ENCODE measurements around the gene CCDC51.
"Not testable (repeated sequence)": the region's sequence is repeated elsewhere in the genome, so short reads cannot be mapped to it uniquely, and the experiment has no call there.

The CCDC51 gene, protein sequence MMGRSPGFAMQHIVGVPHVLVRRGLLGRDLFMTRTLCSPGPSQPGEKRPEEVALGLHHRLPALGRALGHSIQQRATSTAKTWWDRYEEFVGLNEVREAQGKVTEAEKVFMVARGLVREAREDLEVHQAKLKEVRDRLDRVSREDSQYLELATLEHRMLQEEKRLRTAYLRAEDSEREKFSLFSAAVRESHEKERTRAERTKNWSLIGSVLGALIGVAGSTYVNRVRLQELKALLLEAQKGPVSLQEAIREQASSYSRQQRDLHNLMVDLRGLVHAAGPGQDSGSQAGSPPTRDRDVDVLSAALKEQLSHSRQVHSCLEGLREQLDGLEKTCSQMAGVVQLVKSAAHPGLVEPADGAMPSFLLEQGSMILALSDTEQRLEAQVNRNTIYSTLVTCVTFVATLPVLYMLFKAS

DNA sequence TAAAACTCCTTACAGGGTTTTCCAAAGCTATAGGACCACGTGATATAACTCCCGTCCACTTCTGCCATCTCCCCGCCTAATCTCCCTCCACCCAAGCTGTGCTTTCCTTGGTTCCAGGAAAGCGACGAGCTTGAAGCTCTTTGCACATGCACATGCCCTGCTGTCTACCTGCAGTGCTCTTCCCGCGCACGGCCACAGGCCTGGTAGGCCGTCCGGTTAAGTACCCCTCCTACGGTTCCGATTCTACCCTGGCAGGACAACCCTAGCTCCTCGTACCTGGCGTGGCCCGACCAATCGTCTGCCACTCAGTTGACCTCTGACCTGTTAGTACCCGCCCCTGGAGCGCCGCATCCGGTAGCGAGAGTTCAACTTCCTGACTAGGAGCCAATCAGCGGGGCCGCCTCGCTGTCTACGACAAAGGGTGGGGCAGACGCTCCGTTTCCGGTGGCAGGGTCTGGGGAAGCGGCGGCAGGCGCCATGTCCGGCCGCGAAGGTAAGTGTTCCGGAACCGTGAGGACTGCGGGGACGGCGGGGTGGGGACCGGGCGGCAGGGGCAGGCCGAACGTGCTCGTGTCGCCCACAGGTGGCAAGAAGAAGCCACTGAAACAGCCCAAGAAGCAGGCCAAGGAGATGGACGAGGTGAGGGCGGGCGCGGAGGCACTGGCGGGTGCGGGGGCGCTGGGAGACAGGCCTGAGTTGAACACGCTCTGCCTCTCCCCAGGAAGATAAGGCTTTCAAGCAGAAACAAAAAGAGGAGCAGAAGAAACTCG lies at the start of gene CCDC51, which contains the start of gene TMA7:
Gene CCDC51, minus strand, starts transcription at position 300 of the 770 bp plus-strand sequence. CDS start 4,991 bp downstream, outside the sequence.
Gene TMA7, plus strand, starts transcription at position 438 of the 770 bp plus-strand sequence. Its CDS starts 40 bp downstream, at position 478.
- in situ Hi-C loops (cut with MboI; ENCODE audit: low sequenced_read_pairs) = no loop called here

DNA sequence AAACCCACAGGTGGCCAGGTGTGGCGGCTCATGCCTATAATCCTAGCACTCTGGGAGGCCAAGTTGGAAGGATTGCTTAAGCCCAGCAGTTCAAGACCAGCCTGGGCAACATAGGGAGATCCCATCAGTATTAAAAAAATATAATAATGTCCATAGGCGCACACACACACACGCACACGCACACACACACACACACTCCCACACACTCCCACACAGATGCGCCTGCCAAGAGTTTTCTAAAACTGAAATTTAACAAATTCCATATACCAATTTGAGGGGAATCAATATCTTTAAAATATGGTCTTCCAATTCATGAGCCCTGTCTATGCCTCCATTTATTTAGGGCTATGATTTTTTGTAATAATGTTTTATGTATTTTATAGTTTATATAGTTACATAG lies 47.0 kb upstream of the CCDC51 start:
- in situ Hi-C loops (cut with MboI; ENCODE audit: low sequenced_read_pairs) = no loop called here

DNA sequence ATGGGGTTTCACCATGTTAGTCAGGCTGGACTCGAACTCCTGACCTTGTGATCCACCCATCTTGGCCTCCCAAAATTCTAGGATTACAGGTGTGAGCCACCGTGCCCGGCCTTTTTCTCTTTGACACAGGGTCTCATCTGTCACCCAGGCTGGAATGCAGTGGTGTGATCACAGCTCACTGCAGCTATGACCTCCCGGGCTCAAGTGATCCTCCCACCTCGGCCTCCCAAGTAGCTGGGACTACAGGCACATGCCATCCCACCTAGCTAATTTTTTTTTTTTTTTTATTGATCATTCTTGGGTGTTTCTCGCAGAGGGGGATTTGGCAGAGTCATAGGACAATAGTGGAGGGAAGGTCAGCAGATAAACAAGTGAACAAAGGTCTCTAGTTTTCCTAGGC lies 42.9 kb upstream of the CCDC51 start:
- in situ Hi-C loops (cut with MboI; ENCODE audit: low sequenced_read_pairs) = not testable (repeated sequence)

DNA sequence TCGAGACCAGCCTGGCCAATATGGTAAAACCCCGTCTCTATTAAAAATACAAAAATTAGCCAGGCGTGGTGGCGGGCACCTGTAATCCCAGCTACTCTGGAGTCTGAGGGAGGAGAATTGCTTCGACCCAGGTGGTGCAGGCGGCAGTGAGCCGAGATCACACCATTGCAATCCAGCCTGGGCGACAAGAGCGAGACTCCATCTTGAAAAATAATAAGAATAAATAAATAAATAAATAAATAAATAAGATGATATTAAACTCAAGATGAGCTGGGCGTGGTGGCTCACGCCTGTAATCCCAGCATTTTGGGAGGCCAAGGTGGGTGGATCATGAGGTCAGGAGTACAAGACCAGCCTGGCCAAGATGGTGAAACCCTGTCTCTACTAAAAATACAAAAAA lies 41.0 kb upstream of the CCDC51 start:
- in situ Hi-C loops (cut with MboI; ENCODE audit: low sequenced_read_pairs) = not testable (repeated sequence)

DNA sequence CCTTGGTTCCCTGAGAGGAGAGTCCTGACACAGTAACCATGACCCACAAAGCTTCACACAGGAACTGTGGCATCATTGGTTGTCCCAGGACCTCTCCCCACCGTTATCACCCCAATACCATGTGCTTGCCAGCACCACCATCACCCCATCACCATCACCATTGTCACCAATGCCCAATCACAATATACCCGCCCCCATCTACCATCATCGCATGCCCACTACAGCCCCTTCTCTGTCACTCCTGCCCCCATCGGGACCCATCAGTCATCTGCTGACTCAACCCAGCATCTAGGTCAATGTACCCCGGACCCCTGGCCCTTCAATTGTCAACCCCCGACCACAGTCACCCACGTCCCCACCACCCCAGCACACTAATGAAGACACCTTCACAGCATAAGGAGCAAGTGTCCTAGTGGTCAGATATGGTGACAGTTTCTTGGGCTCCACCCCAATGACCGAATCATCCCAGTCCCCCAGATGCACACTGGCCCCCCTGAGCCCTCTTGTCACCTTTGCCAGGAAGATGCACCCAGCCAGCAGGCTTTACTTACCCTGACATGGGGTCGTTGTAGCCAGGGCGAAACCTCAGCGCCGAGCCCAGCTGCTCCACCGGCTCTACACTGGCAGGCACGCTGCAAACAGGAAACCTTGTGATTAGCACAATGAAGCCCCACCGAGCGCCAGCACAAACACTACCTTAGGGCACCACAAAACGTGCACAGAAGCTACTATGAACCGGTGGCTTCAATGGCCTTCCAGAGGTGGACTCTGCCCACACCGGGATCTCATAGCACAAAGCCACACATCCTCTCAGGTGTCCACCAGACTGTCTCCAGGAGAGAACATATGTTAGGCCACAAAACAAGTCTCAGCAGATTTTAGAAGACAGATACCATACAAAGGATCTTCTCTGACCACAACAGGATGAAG lies 39.0 kb upstream of the CCDC51 start:
- in situ Hi-C loops (cut with MboI; ENCODE audit: low sequenced_read_pairs) = no loop called here

DNA sequence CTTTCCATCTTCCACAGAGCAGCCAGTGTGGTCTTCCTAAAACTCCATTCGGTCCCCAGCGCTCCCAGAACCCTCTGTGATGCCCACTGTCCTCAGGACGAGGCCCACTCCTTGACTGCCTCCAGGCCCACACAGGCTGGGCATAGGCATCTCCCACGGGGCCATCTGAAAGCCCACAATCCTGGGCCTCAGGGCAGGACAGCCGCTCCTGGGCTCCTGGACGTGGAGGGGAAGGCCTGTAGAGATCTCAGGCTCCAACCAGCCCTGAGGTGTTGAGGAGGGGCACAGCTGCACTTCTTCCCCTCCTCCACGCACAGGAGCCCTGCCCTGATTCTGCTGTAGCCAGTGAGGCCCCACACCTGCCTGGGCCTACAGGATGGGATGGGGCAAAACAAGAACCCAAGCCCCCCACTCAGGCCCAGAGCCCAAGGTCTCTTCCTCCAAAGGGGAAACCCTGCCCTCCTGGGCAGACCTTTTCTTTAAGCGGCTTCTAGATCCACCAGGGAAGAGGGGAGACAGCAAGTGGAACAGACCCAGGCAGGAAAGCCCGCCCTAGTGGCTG lies 38.1 kb upstream of the CCDC51 start:
- in situ Hi-C loops (cut with MboI; ENCODE audit: low sequenced_read_pairs) = no loop called here

DNA sequence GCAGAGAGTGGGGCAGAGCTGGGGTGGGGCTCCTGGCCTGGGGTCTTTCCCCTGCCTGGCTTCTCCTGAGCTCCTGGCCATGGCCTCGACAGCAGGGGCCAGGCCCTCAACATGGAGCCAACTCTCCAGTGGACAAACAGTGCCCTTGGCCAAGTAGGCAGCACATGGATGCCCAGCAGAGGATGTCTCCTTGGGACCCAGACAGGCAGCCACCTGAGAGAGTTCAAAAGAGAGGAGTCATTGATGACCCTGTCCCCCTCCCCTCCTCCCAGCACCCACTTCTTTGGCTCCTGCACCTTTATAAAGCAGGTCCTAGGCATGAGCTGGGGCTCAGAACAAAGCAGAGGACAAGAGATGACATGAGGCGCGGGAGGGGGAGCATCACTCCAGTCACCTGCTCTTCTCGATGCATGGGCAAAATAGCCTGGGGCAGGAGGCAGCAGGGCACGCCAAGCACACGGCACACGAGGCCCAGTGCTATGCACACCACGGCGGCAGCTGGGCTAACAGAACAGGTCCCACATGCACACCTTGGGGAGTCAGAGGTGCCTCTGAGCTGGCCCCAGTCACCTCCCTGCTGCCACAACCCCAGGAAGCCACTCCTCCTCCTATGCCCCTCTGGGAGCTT lies 36.6 kb upstream of the CCDC51 start:
- in situ Hi-C loops (cut with MboI; ENCODE audit: low sequenced_read_pairs) = no loop called here

DNA sequence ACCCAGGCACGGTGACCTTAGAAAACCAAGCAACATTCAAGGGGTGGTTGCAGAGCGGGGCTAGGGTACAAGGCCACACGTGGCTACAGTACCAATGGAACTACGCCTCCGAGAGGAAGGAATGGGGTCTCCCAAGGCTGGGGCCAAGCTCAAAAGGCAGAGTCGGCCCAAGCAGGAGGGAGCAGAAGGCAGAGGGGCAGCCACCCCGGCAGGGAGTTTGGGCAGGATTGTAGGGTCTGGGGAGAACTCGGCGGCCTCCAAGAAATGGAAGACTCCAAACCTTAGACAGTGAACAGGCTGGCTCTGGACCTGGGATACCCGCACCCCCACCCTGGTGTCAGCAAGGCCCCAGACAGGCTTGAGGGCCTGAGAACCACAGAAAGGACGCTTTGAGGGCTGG lies 35.3 kb upstream of the CCDC51 start:
- in situ Hi-C loops (cut with MboI; ENCODE audit: low sequenced_read_pairs) = no loop called here

DNA sequence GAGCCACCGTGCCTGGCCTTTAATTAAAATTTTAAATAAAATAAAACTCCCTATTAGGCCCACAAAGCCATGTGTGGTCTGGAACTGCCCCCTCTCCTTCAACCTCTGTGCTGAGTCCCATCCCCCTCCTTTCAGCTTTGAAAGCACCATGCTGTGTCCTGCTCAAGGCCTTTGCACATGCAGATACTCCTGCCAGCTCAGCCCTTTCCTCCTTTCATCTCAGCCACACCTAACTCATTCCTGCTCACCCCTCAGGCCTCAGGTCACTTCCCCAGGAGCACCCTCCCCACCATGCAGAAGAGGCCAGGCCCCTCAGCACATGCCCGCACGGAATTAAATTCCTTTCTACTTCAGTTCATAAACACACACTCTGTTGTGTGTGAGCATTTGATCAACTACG lies 34.7 kb upstream of the CCDC51 start:
- in situ Hi-C loops (cut with MboI; ENCODE audit: low sequenced_read_pairs) = no loop called here

DNA sequence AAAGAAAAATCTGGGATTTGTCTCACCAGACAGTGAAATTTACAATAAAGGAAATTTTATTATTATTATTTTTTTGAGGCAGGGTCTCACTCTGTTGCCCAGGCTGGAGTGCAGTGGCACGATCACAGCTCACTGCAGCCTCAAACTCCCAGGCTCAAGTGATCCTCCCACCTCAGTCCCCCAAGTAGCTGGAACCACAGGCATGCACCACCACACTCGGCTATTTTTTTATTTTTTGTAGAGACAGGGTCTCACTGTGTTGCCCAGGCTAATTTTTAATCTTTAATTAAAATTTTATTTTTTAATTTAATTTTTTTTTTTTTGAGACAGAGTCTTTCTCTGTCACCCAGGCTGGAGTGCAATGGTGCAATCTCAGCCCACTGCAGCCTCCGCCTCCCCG lies 34.1 kb upstream of the CCDC51 start:
- in situ Hi-C loops (cut with MboI; ENCODE audit: low sequenced_read_pairs) = not testable (repeated sequence)

DNA sequence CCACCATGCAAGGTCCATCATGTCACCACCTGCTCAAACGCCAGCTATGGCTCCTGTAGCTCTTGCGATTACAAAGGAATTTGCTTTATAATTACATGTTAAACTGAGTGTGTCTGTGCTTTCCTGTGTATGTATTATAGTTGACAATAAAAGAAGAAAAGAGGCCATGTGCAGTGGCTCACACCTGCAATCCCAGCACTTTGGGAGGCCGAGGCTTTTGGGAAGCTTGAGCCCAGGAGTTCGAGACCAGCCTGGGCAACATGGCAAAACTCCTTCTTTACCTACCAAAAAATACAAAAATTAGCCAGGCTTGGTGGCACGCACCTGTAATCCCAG lies 33.7 kb upstream of the CCDC51 start:
- in situ Hi-C loops (cut with MboI; ENCODE audit: low sequenced_read_pairs) = no loop called here

DNA sequence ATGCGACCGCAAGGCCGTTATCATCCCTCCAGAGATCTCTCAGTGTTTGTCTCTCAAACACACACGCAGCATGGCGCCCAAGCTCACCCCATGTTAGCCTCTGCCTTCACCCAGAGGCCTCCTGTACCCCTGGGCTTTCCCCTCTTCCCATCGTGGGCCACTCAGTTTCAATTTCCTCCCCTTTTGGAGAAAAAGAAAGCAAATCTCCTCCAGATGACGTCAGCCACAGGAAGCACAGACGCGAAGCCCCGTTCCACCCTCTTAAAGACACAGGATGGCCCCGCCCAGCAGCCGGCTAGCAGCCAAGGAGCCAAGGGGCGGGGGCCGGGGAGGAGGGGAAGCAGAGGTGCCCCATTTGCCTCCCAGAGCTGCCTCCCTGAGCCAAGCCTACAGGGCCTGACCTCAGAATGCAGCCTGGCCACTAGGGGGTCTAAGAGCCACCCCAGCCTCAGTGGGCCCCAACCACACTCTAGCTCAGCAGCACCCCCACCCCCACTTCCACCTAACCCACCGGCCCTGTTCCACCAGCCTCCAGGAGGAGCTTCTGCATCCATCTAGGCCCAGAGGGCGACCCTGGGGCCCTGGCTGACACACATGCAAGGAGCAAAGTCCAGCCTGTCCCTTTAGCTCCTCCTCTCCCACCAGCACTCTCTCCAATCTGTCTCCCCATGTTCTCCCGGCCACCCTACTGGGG lies 33.2 kb upstream of the CCDC51 start:
- in situ Hi-C loops (cut with MboI; ENCODE audit: low sequenced_read_pairs) = no loop called here

DNA sequence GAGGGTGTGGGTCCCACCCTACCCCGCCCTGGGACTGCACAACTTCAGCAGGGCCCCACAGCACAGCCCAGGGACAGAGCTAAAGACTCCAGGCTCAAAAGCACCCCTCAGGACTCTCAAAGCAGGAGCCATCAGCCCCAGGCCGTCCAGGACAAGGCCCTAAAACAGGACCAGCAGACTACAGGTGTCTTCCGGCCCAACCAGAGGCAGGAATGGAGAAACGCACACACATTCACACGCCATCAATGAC lies 32.7 kb upstream of the CCDC51 start:
- in situ Hi-C loops (cut with MboI; ENCODE audit: low sequenced_read_pairs) = no loop called here

DNA sequence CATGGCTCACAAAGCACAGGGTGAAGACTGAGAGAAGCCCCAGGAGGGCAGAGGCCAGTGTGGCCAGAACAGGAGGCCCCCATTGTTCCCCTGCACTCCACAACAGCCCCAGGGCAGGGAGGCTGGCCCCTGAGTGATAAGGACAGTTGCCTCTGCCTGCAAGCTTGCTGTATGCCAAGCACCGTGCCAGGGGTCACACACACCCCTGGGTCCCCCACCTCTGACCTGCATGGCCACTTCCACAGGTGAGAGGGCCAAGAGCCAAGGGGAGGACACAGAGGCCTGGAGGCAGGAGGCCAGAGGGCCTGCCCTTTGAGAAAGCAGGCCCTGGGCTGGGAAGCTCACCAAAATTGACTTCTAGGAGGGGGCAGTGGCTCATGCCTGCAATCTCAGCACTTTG lies 30.4 kb upstream of the CCDC51 start:
- in situ Hi-C loops (cut with MboI; ENCODE audit: low sequenced_read_pairs) = no loop called here

DNA sequence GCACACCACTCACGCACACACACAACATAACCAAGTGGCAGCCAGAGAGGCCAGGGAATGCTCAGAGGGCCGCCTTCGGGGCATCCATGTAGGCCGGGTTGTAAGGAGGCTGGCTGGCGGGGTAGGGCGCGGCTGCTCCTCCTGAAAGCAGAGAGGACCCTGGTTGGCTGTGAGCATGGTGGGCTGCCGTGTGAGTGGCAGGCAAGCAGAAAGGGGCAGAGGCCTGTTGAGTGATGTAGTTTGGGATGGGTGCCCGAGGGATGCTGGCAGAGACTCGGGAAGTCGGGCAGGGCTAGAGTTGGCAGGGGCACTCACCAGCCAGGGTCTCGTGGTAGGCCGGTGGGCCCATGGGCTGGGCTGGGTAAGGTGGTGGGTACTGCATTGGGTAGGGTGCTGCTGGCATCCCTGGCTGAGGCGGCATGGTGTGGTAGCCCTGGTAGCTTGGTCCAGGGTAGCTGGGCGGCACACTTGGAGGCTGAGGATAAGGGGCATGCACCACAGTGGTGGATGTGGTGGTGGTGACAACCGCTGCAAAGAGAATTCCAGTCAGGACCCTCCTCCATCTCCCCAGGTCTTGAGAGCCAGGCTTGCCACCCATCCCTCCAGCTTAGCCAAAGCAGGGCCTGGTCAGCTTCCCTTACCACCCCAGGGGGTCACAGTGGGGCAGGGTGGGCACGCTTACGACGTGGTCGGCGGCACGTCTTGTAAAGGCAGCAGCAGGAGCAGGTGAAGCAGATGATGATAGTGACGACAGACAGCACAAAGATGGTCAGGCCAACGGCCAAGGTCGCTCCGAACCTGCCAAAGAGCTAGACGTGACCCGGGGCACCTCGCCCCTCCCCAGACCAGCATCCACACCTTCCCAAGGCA lies 29.4 kb upstream of the CCDC51 start:
- in situ Hi-C loops (cut with MboI; ENCODE audit: low sequenced_read_pairs) = no loop called here

DNA sequence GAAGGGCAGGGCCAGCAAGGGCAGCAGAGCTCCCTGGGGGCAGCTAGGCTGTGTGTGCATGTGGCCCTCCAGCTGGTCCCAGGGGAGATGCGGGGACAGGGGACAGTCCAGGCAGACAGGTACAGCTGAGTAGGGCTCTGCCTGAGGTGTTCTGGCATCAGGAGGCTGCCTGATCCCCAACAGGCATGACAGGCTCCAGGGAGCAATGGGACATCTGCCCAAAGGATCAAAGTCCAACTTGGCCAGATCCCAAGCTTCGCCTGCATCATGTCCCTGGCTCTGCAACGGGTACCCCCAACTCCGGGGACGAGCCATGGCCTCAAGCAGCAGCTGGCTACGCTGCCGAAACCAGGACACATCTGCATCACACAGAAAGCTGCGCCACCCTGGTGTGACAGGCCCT lies 28.4 kb upstream of the CCDC51 start:
- in situ Hi-C loops (cut with MboI; ENCODE audit: low sequenced_read_pairs) = no loop called here

DNA sequence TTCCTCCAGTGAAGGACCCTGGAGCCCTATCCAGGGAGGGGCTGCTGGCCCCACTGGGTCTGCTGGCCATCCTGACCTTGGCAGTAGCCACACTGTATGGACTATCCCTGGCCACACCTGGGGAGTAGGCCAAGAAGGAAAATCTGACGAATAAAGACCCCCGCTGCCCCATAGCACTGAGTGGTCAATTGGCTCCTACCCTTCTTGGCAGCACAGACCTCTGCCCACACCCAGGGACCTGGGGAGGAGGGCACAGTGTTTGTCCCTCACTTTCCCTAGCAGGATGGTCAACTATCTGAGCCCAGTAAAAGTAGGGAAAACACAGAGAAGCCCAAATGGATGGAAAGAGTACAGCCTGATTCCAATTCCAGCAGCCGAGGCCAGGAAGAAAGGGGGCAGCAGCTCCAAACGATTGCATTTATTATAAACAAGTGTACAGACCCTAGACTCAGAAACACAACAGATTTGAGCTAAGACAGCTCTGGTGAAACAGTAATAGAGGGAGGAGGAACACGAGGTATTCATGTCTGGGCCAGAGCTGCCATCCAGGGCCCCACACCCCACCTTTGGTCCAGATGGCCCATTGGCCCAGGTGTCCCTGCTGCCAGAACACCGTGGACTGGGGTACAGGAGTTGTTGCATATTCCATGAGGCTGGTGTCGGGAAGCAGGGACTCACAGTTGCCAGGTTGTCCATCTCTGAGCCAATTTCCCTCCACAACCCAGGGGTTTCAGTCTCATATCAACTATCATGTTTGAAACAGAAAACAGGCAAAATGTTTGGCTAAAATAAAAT lies 27.8 kb upstream of the CCDC51 start:
- in situ Hi-C loops (cut with MboI; ENCODE audit: low sequenced_read_pairs) = no loop called here

DNA sequence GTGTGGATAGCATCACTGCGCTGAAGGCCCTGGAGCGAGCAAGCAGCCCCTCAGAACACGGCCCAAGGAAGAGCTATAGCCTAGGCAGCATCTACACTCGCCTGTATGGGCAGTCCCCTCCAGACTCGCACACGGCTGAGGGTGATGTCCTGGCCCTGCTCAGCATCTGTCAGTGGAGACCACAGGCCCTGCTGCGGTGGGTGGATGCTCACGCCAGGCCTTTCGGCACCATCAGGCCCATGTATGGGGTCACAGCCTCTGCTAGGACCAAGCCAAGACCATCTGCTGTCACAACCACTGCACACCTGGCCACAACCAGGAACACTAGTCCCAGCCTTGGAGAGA lies 27.2 kb upstream of the CCDC51 start:
- in situ Hi-C loops (cut with MboI; ENCODE audit: low sequenced_read_pairs) = no loop called here

Data from hTERT RPE-1 (cell line).